Measurements from ENCODE around the gene PDK2.

DNA sequence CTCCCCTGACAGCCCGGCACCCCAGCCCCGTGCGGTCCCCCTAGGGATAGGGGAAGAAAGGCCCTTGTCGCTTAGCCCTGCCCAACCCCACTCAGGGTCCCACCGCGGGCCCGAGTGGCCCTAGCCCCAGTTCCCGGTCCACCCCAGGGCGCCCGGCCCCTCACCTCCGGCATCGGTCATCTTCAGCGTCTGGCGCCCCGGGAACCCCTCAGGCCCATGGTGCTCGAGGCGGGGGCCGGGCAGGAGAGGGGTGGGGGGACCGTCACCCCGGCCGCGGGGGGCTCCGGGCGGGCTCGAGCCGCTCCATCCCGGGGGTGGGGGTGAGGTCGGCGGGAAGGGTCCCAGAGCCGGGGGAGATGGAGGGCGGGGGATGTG is 34.2 kb downstream of the PDK2 start:
- TF ChIP-seq, protein P1, sequence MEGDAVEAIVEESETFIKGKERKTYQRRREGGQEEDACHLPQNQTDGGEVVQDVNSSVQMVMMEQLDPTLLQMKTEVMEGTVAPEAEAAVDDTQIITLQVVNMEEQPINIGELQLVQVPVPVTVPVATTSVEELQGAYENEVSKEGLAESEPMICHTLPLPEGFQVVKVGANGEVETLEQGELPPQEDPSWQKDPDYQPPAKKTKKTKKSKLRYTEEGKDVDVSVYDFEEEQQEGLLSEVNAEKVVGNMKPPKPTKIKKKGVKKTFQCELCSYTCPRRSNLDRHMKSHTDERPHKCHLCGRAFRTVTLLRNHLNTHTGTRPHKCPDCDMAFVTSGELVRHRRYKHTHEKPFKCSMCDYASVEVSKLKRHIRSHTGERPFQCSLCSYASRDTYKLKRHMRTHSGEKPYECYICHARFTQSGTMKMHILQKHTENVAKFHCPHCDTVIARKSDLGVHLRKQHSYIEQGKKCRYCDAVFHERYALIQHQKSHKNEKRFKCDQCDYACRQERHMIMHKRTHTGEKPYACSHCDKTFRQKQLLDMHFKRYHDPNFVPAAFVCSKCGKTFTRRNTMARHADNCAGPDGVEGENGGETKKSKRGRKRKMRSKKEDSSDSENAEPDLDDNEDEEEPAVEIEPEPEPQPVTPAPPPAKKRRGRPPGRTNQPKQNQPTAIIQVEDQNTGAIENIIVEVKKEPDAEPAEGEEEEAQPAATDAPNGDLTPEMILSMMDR (IDR thresholded peaks at IDR 0.05), result no peak
- TF ChIP-seq POLR2A (IDR thresholded peaks at IDR 0.05), result no peak
